ENCODE results near the gene RAB43. TPM values are rescaled to one million over a fixed set of nuclear protein-coding genes. Genes with fewer than 3 reads are reported as not detected.
A peak's percentile ranks its signal among the peaks of the same experiment; 100 is the strongest.
"Not testable (repeated sequence)": the region's sequence is repeated elsewhere in the genome, so short reads cannot be mapped to it uniquely, and the experiment has no call there.

RAB43 gene
- total RNA-seq, 1 experiment from 2014 or later: 22.4 TPM

- Histone ChIP-seq H3K9me3 (ENCODE audit: low read length) (no peaks in the 10 kb centered on the region), H3K27me3 (ENCODE audit: low read length) (no peaks in the 10 kb centered on the region), H3K79me2 (ENCODE audit: low read length) (no peaks in the 10 kb centered on the region), H2AFZ (ENCODE audit: low read length) (no peak overlapping the region), H4K20me1 (ENCODE audit: low read length) (no peaks in the 10 kb centered on the region), H3K4me1 (ENCODE audit: insufficient read depth, low read length) (no peaks in the 10 kb centered on the region), H3K27ac (ENCODE audit: low read length) (no peak overlapping the region), H3K4me3 (ENCODE audit: low read length) (no peak overlapping the region), H3K4me2 (ENCODE audit: low read length) (no peak overlapping the region), H3F3A (ENCODE audit: low read length, unreplicated experiment) (no peaks in the 10 kb centered on the region), H3K36me3 (ENCODE audit: low read depth, low read length) (no peaks in the 10 kb centered on the region), H3K9ac (ENCODE audit: low read length) (no peak overlapping the region), H3K9me2 (replicated peaks; ENCODE audit: low read length) (no peaks in the 10 kb centered on the region)
- DNase-seq (no peak), ATAC-seq (no peak)
- BruUV-seq (replicated peaks): no TSS peak
- intact Hi-C loops (cut with micrococcal nuclease): no loop called here
- TF ChIP-seq EZH2phosphoT487 (IDR thresholded peaks at IDR 0.05; ENCODE audit: borderline replicate concordance, low read length) (no peak), EZH2 (IDR thresholded peaks at IDR 0.05; ENCODE audit: low read length, unreplicated experiment) (no peak), CTCF (conservative IDR thresholded peaks at IDR 0.05; ENCODE audit: low read depth, low read length) (no peak)
- CTCF ChIA-PET: no interaction called here
- POLR2A ChIA-PET (ENCODE audit: unreplicated experiment): no interaction called here
These were observed 26.3 kb downstream of the RAB43 start for GRCh38 chr3:129095285-129095684.

GRCh38 chr3:129088312-129088711 lies 33.3 kb downstream of the RAB43 start:
- intact Hi-C loops (cut with micrococcal nuclease); H3K79me2 ChIP-seq (ENCODE audit: low read length); H3K9me2 ChIP-seq (replicated peaks; ENCODE audit: low read length); H3K27ac ChIP-seq (ENCODE audit: low read length); H3K9ac ChIP-seq (ENCODE audit: low read length); CTCF ChIA-PET; H3K27me3 ChIP-seq (ENCODE audit: low read length); H4K20me1 ChIP-seq (ENCODE audit: low read length); H3K9me3 ChIP-seq (ENCODE audit: low read length); H2AFZ ChIP-seq (ENCODE audit: low read length); ATAC-seq; H3F3A ChIP-seq (ENCODE audit: low read length, unreplicated experiment); H3K4me1 ChIP-seq (ENCODE audit: insufficient read depth, low read length); DNase-seq; H3K4me2 ChIP-seq (ENCODE audit: low read length); POLR2A ChIA-PET (ENCODE audit: unreplicated experiment); H3K36me3 ChIP-seq (ENCODE audit: low read depth, low read length); H3K4me3 ChIP-seq (ENCODE audit: low read length); BruUV-seq (replicated peaks): not testable (repeated sequence)

GRCh38 chr3:129087904-129088303 lies 33.7 kb downstream of the RAB43 start:
- H2AFZ ChIP-seq (ENCODE audit: low read length); H3K4me1 ChIP-seq (ENCODE audit: insufficient read depth, low read length); BruUV-seq (replicated peaks); H3K27ac ChIP-seq (ENCODE audit: low read length); CTCF ChIA-PET; H3K79me2 ChIP-seq (ENCODE audit: low read length); H3K9me2 ChIP-seq (replicated peaks; ENCODE audit: low read length); POLR2A ChIA-PET (ENCODE audit: unreplicated experiment); H4K20me1 ChIP-seq (ENCODE audit: low read length); DNase-seq; H3K9ac ChIP-seq (ENCODE audit: low read length); H3K4me2 ChIP-seq (ENCODE audit: low read length); H3K27me3 ChIP-seq (ENCODE audit: low read length); H3K9me3 ChIP-seq (ENCODE audit: low read length); H3K36me3 ChIP-seq (ENCODE audit: low read depth, low read length); intact Hi-C loops (cut with micrococcal nuclease); H3F3A ChIP-seq (ENCODE audit: low read length, unreplicated experiment); H3K4me3 ChIP-seq (ENCODE audit: low read length): not testable (repeated sequence)
- ATAC-seq: peak; percentile 64

DNA sequence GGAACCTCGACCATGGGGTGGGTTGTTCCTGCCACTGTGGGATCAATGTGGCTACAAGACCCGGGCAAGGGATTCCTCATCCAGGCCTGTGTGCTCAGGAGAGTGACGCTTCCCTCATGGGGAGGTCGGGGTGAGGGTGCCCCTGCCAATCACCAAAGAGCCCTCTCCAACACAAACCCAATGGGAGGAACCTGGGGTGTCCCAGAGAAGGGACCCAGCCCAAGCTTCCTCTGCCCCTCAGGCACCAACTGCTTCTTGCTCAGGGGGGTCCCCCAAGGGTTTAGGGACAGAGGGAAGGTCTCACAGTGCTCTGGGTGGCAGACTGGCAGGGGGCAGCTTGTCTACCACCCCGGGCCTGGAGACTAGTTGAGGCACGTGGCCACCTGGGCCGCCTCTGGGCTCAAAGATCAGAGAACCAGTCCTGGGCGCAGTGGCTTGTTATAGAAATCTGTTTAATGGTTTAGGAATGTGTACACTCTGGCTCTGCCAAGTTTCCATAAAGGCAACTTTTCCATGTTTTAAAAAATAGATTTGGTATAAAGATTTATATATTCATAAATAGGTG lies 34.4 kb downstream of the RAB43 start:
- Histone ChIP-seq H3K9me3 (ENCODE audit: low read length) (no peaks in the 10 kb centered on the region), H2AFZ (ENCODE audit: low read length) (no peak overlapping the region), H3K27ac (ENCODE audit: low read length) (no peak overlapping the region), H3K4me3 (ENCODE audit: low read length) (no peak overlapping the region), H3K9me2 (replicated peaks; ENCODE audit: low read length) (no peaks in the 10 kb centered on the region), H3K27me3 (ENCODE audit: low read length) (no peaks in the 10 kb centered on the region), H3F3A (ENCODE audit: low read length, unreplicated experiment) (no peaks in the 10 kb centered on the region), H3K4me1 (ENCODE audit: insufficient read depth, low read length) (no peaks in the 10 kb centered on the region), H3K9ac (ENCODE audit: low read length) (no peak overlapping the region), H3K4me2 (ENCODE audit: low read length) (no peak overlapping the region), H3K79me2 (ENCODE audit: low read length) (no peaks in the 10 kb centered on the region), H4K20me1 (ENCODE audit: low read length) (no peaks in the 10 kb centered on the region), H3K36me3 (ENCODE audit: low read depth, low read length) (no peaks in the 10 kb centered on the region)
- no TSS peak for BruUV-seq (replicated peaks)
- intact Hi-C loops (cut with micrococcal nuclease): no loop called here
- DNase-seq (no peak), ATAC-seq (0 out of 2 replicates have a peak, but pooled peaks have one; percentile 31)
- TF ChIP-seq CTCF (conservative IDR thresholded peaks at IDR 0.05; ENCODE audit: low read depth, low read length): no peak
- TF ChIP-seq EZH2 (IDR thresholded peaks at IDR 0.05; ENCODE audit: low read length, unreplicated experiment): no peak
- TF ChIP-seq EZH2phosphoT487 (IDR thresholded peaks at IDR 0.05; ENCODE audit: borderline replicate concordance, low read length): no peak
- CTCF ChIA-PET: no interaction called here
- POLR2A ChIA-PET (ENCODE audit: unreplicated experiment): no interaction called here

Measured in PC-3 (cell line).